RWPE1 (cell line): ENCODE data around the gene PITPNB.
A peak's percentile ranks its signal among the peaks of the same experiment; 100 is the strongest.

ENCODE experiments used
- CTCF ChIA-PET: fragments of 350-600 bp; sonication (Branson Sonifier 250); formaldehyde crosslinking; extraction: SDS; loops from one replicate; lab custom pipeline; 2021; lab: Yijun Ruan, JAX
- POLR2A ChIA-PET: fragments of 400-600 bp; formaldehyde crosslinking; extraction: SDS; loops from one replicate; lab custom pipeline; 2020; ENCODE audit warnings: antibody characterized with exemption; ENCODE audit not compliant: low non-redundant PET; lab: Yijun Ruan, JAX
- DNase-seq: peaks from one replicate; pipeline ENCODE4 v3.0.0; 2012; ENCODE audit warnings: low spot score
- H3K27ac ChIP-seq: fragments of 450-650 bp; 2 replicates; pipeline ENCODE4 v1.5.1; 2017
- TF ChIP-seq, protein P1 (sequence below): fragments of 450-650 bp; conservative IDR thresholded peaks from 2 replicates; pipeline ENCODE4 v1.5.1; 2017; ENCODE audit warnings: low read depth, mild to moderate bottlenecking

The PITPNB gene

DNA sequence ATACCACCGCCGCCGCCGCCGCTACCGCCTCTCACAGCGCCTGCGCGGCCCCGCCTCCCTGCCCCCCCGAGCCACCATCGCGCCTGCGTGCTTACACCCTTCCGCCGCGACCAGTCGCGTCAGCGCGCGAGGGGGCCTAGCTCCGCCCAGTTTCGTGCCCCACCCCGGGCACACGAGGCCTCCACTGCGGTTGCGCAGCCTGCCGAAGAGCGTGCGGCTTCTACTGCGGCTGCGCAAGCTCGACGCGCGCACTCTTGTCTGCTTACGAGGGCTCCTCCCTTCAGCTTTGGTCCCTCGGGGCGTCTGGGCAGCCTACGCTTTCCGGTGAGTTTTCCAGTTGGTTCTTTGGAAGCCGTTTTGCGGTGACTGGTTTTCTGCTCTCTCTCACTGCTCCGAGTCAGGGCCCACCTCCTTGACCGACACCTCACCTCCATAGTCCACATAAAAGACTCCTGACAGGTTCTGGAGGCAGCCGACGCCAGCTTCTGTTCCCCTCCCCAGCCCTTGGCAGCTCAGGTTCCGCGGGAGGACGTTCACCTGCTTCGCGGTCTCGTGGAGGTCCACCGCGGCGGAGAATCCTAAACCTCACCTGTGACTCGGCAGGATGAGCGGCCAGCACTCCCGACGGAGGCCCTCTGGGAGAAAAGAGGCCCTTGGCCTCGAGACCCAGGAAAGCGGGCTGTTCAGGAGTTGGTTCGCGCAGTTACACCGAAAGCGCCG is at the start of gene PITPNB:
PITPNB (minus strand) TSS at position 35 of the 720 bp plus-strand sequence. CDS start 65 bp downstream, outside the sequence.
- POLR2A ChIA-PET: interaction anchor here (0.7 kb wide), 1 partner anchor 20 kb away, joined by 4 read pairs; no protein-coding TSS in a partner anchor
- DNase-seq: peak; percentile 99
- H3K27ac ChIP-seq: peak within 1 kb of the TSS; percentile 94
- CTCF ChIA-PET: no interaction called here
- TF ChIP-seq, protein P1, sequence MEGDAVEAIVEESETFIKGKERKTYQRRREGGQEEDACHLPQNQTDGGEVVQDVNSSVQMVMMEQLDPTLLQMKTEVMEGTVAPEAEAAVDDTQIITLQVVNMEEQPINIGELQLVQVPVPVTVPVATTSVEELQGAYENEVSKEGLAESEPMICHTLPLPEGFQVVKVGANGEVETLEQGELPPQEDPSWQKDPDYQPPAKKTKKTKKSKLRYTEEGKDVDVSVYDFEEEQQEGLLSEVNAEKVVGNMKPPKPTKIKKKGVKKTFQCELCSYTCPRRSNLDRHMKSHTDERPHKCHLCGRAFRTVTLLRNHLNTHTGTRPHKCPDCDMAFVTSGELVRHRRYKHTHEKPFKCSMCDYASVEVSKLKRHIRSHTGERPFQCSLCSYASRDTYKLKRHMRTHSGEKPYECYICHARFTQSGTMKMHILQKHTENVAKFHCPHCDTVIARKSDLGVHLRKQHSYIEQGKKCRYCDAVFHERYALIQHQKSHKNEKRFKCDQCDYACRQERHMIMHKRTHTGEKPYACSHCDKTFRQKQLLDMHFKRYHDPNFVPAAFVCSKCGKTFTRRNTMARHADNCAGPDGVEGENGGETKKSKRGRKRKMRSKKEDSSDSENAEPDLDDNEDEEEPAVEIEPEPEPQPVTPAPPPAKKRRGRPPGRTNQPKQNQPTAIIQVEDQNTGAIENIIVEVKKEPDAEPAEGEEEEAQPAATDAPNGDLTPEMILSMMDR: no peak

DNA sequence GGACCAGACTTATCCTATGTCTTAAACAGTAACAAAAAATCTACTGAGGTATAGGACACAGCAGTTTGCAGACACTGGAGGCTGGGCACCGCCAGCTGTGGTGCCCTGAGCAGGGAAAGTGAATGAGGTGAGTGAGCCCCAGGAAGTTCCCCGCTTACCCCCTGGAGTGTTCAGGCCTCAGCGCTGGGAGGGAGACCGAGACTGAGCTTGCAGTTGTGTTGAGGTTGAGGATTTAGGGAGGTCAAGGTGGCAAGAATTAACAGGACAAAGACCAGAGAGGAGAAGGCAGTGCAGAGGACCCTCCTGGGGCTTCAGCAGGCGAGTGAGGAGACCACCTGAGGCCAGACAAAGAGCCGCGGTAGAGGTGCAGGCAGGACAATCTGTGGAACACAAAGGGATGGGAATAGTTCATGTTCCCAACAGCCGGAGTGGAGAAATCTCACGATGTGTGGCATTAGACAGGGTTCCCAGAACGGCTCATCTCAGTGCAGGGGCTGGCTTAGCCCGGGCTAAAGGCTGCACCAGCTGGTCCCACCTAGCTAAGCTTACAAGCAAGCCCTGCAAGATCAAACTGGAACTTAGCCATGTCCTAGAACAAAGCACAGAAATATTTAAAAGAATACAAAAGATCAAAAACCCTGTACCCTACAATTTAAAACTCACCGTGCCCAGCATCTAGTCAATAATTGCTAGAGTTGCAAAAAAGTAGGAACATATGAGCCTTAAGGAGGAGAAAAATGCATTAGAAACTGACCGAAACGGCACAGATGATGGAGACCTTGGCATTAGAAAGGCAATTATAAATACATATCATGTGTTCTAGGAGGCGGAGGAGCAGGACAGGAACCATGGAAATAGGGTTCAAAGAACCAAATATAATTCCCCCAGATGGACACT is 47.4 kb upstream of the PITPNB start:
- CTCF ChIA-PET: interaction anchor here (0.6 kb wide), 1 partner anchor 8 kb away, joined by 7 read pairs; no protein-coding TSS in a partner anchor
- DNase-seq: no peak
- POLR2A ChIA-PET: no interaction called here
- no peak overlapping the region for H3K27ac ChIP-seq
- TF ChIP-seq, protein P1: no peak

DNA sequence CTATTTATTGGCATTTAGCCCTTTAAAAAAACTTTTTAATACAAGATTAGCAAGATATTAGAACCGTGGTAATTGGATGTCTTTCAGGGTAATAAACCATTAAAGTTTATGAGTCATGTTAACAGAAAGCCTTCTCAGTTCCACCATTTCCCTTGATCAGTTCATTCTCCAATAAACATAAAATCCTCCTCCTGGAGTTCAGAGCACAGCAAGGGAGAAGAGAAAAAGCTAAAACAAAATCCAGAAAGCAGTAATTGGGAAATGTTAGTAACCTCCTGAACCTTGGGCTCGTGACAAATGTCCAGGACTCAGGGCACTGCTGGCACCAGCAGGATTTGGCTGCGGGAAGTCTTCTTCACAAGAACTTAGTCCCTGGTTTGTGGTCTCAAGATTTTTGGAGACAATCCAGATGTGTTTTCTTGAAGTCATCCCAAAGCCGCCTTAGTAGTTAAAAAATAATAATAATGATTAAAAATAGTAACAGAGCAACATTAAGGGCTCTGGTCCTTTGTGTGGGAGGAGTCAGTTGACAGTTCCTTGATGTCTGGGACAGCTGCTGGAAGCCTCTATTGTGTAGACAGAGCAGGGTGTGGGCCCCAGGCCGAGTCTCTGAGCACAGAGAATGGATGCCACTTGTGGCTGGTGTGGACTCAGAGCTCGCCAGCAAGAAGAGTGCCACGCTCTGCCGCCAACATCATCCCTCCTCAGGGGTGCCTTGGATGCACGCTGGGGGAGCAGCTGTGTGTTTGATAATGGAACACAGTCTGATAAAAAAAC is 43.4 kb upstream of the PITPNB start:
- no peak for DNase-seq
- TF ChIP-seq, protein P1: no peak
- CTCF ChIA-PET: no interaction called here
- no peak overlapping the region for H3K27ac ChIP-seq
- POLR2A ChIA-PET: no interaction called here

GRCh38 chr22:27961680-27962079 is 42.6 kb upstream of the PITPNB start:
- ChIA-PET CTCF (no interaction called here), POLR2A (no interaction called here)
- no peak overlapping the region for H3K27ac ChIP-seq
- TF ChIP-seq, protein P1: no peak
- no peak for DNase-seq

- TF ChIP-seq, protein P1: no peak
- POLR2A ChIA-PET: no interaction called here
- CTCF ChIA-PET: no interaction called here
- H3K27ac ChIP-seq: no peak overlapping the region
- no peak for DNase-seq
Observed at GRCh38 chr22:27961182-27961581, 42.1 kb upstream of the PITPNB start.
